22Rv1 (cell line): ENCODE data around the gene BTBD9.

Experiments
- CTCF ChIP-seq: fragments of 450-650 bp; IDR thresholded peaks from 2 replicates; pipeline ENCODE4 v1.5.1; 2017; ENCODE audit warnings: mild to moderate bottlenecking
- ZFX ChIP-seq: fragments of 450-650 bp; IDR thresholded peaks from 2 replicates; pipeline ENCODE4 v1.6.1; 2017; ENCODE audit warnings: antibody characterized with exemption, borderline replicate concordance

- TF ChIP-seq CTCF: no peak
- no peak for TF ChIP-seq ZFX
These were observed 232.5 kb downstream of the BTBD9 start for GRCh38 chr6:38407192-38407591.
